GM18499 (cell line): ENCODE data around the gene UTP18.
"Not testable (repeated sequence)": the region's sequence is repeated elsewhere in the genome, so short reads cannot be mapped to it uniquely, and the experiment has no call there.

Experiments used
- ATAC-seq: cut with Tn5 transposase; IDR thresholded peaks from one replicate; pipeline ENCODE4 v1.9.1; 2021; ENCODE audit warnings: moderate number of reproducible peaks; ENCODE audit not compliant: insufficient read depth, unreplicated experiment

UTP18 gene

DNA sequence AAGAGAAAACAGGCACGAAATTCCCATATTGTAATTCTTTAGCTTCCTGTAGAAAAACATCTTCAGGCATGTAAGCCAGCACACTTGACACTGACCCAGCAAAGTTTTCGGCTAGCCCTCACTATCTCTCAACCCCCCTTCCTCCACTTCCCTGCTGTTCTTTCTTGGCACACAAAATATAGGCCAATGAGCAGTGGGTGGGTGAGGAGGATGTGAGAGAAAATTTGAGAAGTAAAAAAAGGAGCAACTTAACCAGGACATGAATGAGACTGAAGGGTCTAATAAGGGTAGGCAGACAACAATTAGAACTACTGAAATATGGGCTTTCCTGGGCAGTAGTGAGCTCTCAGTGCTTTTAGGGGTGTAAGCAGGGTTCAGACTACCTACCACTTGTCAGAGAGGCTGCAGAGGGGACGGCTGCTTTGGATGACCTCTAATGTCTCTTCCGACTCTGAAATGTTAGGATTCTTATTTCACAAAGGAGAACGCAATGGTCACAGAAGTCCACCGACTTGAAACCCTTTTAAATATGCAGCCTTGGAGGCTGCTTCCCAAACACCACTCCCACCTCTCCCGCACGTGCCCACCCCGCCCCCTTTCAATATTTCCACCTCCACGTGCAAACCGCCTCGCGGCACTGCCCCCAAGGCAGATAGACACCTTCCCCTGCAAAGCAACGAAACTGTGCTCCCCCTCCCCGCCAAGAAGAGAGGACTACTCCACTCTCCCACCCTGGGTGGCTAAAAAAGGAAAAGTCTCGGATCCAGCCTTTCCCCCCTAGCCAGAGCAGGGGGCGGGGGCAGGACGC is 1.4 kb upstream of the UTP18 start:
- ATAC-seq, result no peak

DNA sequence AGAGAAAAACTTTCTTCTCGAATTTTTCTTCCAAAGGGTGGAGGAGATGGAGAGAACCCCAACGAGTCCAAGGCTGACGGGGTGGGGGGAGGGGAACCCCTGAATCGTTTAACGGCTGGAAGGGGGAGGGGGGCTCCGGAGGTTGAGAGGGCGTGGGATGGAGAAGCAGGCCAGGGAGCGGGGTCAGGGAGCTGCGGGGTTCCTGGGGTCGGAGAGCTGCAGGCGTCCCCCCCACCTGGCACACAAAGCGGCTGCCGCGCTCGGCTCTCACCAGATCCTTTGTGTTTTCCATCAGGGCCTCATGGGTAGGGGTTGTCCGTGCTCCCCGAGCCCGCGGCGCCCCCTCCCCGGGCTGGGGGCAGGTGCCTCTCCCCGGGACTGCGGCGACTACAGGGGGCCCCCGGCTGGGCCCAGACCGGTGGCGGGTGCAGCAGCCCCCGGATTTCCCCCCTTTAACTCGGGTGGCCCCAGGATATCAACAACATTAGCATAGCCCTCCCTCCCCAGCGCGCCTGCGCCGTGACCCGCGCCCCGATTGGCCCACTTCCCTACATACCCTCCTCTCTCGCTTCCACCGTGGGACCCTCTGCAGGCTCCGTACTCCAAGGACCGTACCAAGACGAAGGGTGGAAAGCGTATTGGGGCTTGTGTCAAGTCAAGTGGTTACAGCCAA is 646 bp upstream of the UTP18 start, which contains the start of gene MBTD1:
TSS of gene MBTD1 (minus strand) at position 486 of the 673 bp plus-strand sequence. CDS start 34,888 bp downstream, outside the sequence.
- ATAC-seq, result peak; percentile 60

DNA sequence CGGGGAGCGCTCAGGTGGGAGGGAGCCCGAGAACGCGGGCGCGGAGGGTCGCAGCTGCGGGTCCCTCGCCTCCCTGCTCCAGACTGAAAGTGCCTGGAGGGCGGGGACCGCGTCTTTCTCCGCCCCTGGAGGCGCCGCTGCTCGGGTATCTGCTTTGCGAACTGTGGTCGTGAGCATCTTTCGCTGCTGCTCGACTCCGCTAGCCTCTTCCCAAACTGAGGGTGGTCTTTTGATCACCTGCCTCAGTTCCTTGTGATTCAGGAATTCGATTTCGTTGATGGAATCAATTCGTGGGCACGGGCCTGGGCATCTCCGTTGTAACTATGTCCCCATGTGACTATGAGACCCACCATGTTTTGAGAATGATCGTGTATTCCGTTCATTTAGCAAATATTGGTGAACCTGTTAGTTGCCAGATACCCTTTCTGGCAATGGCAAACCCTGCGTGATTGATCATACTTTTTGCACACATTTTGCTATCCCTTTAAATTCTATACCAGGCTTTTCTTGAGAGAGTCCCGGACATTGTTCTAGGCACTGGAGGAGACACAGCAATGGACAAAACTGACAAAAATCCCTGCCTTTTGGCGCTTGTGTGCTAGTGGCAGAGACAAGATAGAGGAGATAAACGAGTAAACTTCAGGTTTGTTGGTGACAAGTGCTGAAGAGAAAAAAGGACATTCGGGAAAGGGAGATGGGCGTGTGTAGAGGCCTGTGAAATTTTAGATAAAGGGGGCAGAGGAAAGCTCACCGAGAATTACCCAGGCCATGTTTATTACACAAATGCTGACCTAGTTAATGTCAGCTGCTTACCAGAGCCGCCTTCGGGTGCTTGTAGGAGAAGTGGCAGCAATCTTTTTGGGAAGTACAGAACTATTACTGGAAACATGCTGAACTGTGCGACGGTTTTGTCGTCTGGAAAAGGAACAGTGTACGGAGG is 948 bp downstream of the UTP18 start:
- ATAC-seq, result peak; percentile 1

DNA sequence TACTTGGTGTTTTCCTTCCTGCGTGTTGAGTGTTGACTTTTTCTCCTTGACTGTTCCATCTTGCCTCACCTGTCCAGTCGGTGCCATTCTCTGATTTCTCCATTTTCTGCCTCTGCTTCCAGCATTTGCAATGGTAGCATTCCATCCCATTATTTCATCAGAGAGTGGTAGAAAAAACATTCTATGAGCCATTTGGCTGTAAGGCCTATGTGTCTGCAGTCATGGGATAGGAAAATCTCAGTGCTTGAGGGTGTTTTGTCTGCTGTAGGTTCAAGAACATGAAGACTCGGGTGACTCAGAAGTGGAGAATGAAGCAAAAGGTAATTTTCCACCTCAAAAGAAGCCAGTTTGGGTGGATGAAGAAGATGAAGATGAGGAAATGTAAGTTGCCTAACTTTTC is 2.7 kb downstream of the UTP18 start:
- ATAC-seq, result no peak

DNA sequence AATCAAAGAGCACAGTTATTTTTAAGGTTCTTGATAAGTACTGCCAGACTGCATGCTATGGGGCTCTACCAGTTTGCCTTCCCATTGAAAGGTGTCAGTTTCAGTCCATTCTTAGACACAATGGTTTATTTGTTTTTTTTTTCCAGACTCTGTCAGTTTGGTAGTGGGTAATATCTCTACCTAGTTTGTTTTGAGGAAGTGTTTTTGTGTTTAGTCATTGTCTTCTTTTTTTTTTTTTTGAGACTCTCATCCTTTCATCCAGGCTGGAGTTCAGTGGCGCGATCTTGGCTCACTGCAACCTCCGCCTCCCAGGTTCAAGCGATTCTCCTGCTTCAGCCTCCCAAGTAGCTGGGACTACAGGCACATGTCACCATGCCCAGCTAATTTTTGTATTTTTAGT is 4.1 kb downstream of the UTP18 start:
- not testable (repeated sequence) for ATAC-seq

DNA sequence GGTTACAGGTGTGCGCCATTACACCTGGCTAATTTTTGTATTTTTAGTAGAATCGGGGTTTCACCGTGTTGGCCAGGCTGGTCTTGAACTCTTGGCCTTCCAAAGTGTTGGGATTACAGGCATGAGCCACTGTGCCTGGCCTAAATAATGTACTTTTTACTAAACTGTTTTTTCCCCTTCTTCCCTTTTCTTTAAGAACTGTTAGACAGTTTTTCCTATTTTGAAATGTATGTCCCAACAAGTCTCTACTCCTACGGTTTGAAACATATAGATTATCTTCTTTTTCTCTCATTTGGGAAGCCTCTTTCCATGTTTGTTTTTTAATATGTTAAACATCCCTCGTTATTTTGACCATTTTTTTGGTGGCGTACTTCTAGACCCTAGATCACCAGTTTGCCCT is 9.6 kb downstream of the UTP18 start:
- no peak for ATAC-seq

DNA sequence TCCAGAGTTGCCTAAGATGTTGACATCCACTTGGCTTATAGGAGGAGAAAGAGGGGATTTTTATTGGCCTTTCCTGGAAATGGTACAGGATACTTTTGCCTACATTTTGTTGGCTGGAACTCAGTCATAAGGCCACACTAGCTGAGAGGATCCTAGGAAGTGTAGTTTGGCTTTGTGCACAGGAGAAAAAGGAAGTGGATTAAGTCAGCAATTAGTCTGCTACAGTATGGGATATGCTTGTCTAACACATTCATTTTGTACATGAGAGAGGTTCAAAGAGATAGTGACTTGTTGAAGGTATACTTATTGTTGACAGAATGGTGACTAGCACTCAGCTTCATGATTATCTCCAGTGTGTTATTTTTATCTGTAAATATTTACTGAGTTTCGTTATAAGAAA is 10.3 kb downstream of the UTP18 start:
- no peak for ATAC-seq

DNA sequence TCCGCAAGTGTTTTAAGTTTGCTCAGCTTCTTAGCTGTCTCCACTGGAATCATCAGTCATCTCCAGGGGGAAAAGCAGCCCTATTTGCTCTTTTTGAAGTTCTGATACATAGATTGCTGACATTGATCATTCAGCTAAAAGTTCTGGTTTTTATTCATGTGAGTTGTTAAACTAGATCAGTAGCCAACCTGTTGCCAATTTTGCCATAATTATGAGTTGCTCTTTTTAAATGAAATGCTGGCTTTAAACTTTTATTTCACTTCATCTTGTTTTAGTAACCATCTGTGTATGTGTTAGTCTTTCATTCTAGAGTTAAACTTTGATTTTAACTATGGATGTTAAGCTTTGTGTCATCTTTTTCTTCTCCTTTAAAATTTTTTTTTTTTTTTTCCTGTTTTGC is 12.5 kb downstream of the UTP18 start:
- no peak for ATAC-seq

DNA sequence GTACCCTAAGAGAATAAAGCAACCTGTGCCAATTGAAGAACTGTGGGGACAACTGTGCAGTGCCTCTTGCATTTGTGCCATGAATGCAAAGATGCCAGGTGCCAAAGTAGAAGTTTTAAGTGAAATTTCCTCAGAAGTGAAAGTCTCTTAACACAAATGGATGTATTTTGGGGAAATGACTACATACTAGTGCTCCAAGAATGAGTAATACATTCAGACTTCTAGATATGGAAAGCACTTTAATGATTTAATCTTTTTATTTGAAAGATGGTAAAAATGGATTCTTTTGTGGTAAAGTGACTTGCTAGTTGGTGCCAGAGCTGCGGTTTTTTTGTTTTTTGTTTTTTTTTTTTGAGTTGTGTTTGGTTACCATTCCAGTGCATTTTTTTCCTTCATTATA is 15.0 kb downstream of the UTP18 start:
- ATAC-seq, result no peak

DNA sequence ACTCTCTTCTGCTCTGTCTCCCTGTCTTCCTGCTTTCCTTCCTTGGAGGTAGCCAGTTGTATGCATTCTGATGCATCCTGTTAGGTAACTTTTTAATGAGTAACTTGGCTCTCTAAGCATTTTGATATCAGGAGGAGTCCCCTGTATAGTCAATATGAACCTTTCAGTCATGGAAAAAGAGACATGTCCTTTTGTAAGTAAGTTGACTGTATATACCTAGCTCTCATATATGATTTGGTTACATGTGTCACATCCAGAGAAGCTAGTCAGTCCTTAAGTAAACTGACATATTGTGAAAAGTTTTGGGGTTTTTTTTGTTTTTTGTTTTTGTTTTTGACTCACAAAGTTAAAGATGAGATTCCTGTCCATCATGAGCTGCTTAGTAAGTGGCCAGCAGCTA is 18.8 kb downstream of the UTP18 start:
- no peak for ATAC-seq

DNA sequence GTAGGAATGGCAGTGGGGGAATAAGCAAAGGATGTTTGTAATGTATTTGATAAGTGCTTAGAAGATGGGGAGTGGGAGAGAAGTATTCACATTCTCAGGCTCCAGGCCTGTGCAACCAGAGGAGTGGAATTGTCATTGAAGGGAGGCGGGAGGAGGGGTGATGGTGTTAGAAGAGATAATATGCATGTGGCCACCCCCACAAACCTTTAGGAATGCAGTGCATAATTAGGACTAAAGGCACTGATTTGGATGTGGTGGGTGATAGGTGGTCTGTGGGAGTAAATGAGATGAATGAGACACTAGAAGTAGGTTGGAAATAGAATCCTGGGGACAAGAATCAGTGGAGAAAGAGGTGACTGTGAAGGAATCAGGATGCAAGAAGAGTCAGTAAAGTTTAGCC is 27.1 kb downstream of the UTP18 start:
- ATAC-seq, result no peak

DNA sequence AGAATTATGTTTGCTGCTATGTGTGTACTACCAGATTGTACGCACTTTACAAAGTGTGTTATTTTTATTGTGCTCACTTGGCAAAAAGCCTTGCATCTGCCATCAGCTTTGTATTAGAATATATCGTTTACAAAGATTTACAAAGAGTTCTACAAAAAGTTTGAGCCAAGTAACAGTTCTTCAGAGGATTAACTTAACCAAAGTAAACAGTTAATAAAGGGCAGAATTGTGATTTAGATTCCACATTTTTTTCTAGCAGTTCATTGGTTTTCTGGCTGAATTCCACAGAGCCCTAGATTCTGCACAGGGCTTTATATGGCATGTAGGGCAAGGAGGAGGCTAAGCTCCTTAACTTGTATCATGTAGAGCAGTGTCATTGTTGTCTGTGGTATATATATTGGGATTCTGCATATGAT is 29.4 kb downstream of the UTP18 start:
- no peak for ATAC-seq

DNA sequence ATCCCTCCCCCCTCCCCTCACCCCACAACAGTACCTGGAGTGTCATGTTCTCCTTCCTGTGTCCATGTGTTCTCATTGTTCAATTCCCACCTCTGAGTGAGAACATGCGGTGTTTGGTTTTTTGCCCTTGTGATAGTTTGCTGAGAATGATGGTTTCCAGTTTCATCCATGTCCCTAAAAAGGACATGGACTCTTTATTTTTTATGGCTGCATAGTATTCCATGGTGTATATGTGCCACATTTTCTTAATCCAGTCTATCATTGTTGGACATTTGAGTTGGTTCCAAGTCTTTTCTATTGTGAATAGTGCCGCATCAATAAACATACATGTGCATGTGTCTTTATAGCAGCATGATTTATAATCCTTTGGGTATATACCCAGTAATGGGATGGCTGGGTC is 34.0 kb downstream of the UTP18 start:
- not testable (repeated sequence) for ATAC-seq

DNA sequence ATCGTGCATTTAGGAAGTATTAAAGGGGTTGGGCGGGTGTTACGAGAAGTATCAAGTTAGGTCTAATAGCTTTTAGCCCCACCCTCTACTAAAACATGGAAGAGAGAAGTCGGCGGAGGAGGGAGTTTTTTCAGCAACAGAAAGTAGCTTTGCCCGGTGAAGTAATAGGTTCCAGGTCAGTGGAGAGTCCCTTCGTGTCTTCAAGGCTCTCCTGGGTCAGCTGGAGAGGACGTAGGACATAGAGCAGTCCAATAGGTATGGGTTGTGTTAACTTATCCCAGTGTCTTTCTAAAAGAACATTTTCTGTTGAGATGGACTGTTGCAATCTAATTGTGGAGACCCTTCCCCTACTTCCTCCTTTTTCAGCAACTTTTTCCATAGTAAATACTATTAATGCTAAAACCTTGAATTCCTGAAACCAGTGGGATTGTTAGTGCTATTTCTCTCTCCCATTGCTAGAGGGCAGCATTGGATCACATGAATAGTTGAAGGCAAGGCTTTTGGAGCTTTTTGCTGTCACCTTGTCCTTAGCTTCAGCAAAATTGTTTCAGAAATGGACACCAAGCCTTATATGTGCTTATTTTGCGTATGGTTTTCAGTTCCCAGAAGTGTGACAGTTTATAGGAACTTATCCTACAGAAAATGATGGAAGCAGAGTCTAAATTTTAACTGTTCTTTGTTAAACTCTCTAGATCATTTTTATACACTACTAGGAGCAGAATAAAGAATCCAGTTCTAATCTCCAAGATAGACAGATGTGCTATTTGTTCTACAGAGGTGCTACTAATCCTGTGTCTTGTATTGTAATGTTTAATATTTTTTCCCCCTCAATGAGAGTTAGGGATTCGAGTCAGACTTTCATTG is 38.4 kb downstream of the UTP18 start:
- no peak for ATAC-seq

DNA sequence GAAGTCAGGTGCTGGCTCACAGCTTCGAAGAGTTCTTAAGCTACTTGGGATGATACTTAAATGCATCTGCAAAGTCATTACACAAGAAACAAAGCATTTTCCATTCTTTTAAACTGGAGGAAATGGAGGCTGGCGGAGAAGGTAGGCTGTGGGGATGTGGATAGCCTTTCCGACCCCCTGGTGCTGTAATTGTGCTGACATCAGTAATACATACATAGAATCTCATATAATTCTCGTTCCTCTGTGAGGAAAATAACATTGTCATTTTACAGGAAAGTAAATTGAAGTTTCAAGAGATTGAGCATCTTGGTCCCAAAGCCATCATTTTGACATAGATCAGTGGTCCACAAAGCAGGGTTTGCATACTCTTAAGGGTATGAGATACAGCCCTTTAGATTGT is 39.5 kb downstream of the UTP18 start:
- ATAC-seq, result no peak

DNA sequence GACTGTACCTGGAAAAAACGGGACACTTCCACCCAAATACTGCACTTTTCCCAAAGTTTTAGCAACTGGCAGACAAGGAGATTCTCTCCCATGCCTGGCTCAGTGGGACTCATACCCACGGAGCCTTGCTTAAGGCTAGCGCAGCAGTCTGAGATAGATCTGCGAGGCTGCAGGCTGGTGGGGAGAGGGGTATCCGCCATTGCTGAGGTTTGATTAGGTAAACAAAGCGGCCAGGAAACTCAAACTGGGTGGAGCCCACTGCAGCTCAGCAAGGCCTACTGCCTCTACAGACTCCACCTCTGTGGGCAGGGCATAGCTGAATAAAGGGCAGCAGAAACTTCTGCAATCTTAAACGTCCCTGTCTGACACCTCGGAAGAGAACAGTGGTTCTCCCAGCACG is 44.8 kb downstream of the UTP18 start:
- no peak for ATAC-seq

DNA sequence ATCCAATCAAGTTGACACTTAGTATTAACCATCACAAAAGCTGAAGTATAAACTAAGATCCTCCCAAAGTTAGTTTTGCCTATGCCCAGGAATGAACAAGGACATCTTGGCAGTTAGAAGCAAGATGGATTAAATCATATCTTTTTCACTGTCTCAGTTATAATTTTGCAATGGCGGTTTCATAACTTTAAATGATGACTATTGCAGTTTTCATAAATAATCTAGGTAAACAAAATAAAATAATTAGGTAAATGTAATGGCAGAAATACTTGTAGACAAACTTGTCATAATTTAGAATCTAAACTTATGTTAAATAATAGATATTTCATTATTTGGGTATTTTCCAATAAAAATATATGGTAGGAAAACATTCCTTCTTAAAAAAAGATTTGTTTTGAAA is 51.7 kb downstream of the UTP18 start:
- not testable (repeated sequence) for ATAC-seq

DNA sequence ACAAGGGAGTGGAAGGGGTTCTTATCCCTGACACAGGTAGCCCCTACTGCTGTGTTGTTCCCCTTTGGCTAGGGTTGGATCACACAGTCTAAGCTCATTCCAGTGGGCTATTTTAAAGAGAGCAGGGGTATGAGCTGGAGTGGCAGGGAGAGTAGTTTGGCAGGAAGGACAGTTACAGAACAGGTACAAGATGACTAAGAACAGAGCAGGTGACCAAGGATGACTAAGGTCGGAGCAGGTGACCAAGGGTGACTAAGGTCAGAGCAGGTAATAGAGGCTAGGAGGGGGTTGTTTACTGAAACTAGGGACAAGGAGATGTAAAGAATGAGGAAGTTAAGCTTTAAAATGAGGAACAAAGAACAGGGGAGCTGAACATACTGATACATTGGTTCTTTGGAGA is 58.8 kb downstream of the UTP18 start:
- ATAC-seq, result no peak

DNA sequence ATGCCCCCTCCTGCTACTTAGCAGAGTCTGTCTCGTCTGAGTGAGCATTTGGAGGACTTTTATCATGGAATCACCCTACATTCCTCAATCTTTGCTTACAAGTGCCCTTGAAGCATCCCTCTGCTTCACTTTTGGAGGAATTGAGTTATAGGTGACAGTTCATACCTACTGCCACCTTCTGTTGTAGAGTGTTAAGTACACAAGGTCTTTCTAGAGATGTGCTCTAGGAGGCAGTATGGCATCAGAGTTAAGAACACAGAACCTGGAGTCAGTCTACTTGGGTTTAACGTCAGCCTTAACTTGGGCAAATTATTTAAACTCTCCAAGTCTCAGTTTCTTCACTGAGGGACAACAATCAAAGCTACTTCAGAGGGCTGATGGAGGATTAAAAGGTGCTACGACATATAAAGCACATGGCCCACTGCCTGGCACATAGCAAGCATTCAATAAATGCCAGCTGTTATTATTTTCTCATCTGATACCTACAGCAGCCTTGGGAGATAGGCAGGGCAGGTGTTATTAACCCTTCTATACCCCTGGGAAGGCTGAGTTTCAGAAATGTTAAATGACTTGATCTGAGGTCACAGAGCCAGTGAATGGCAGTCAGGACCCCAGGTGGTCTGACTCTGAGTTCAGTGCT is 62.2 kb downstream of the UTP18 start:
- no peak for ATAC-seq
